Heart left ventricle (tissue), 16 donors: ENCODE results near the gene CDKL2. TPM values are rescaled to one million over a fixed set of nuclear protein-coding genes. Genes with fewer than 3 reads are reported as not detected.

Experiments used
- ATAC-seq, 4 donors: fragments of 200-7000 bp; cut with Tn5 transposase; one replicate each; pipeline ENCODE4 v1.9.1; 2020 to 2022; ENCODE audit warnings: moderate library complexity in 4 of 4, mild to moderate bottlenecking in 3 of 4, moderate number of reproducible peaks in 1 of 4
- DNase-seq, 5 donors: peaks; one replicate each; pipeline ENCODE4 v3.0.0-alpha.2; 2020
- H3K27ac ChIP-seq, 12 donors: fragments of 200-600 bp; sonication (generic) in 4 of 12; one replicate each; pipeline versions ENCODE4 v1.5.0 to v1.8.0; 2016 to 2022; ENCODE audit warnings: mild to moderate bottlenecking in 2 of 12
- H3K27me3 ChIP-seq, 9 donors: fragments of 200-600 bp; sonication (generic) in 2 of 9; one replicate each; pipeline versions ENCODE4 v1.5.1 to v1.8.0; 2016 to 2022; ENCODE audit warnings: mild to moderate bottlenecking in 3 of 9
- H3K36me3 ChIP-seq, 9 donors: fragments of 200-600 bp; sonication (generic) in 2 of 9; one replicate each; pipeline versions ENCODE4 v1.5.0 to v1.8.0; 2018 to 2022; ENCODE audit warnings: mild to moderate bottlenecking in 2 of 9
- H3K4me1 ChIP-seq, 12 donors: fragments of 200-600 bp; sonication (generic) in 4 of 12; one replicate each; pipeline versions ENCODE4 v1.5.0 to v1.8.0; 2016 to 2022; ENCODE audit warnings: mild to moderate bottlenecking in 3 of 12
- H3K4me3 ChIP-seq, 12 donors: fragments of 200-600 bp; sonication (generic) in 4 of 12; one replicate each; pipeline versions ENCODE4 v1.5.0 to v1.8.0; 2017 to 2022; ENCODE audit warnings: mild to moderate bottlenecking in 9 of 12, moderate library complexity in 4 of 12
- H3K9me3 ChIP-seq, 12 donors: fragments of 200-600 bp; sonication (generic) in 4 of 12; one replicate each; pipeline versions ENCODE4 v1.5.0 to v1.8.0; 2016 to 2022; ENCODE audit warnings: mild to moderate bottlenecking in 1 of 12
- POLR2A ChIP-seq, 2 donors: fragments of 450-650 bp; IDR thresholded peaks; one replicate each; pipeline ENCODE4 v1.6.1; 2017; ENCODE audit warnings: antibody characterized with exemption in 2 of 2, mild to moderate bottlenecking in 2 of 2, moderate library complexity in 2 of 2
- WGBS, 4 donors: extraction: QIAGEN DNeasy Blood & Tissue Kit in 2 of 4; methylation state at CpG; one replicate each; pipeline versions ENCODE4 v1.1.5 to v1.1.7; 2013 to 2018; 5-methylcytosine and 5-hydroxymethylcytosine counted together
- intact Hi-C, 10 donors: fragments of 100-400 bp; cut with DNase I; formaldehyde crosslinking; loops; one replicate each; pipeline versions ENCODE4 v1.11.1 to v1.14.2; 2022
- polyA plus RNA-seq, 2 donors: library from polyadenylated mRNA; stranded (reverse); fragments of 200-250 nt; gene quantifications; one replicate each; pipeline ENCODE4 v1.2.3, GENCODE V29; 2013
- total RNA-seq, 9 donors: library from RNA; depleted of rRNA in 2 of 9; stranded (reverse); fragments of >200 nt in 2 of 9; fragmentation: NEBNext Ultra II Directional in 3 of 9; extraction: Animal tissue kit (Norgen Biotek cat#: 25700) in 3 of 9; gene quantifications; one replicate each; pipeline versions ENCODE4 v1.1.0 to v1.2.4, GENCODE V29; 2016 to 2023
- TF ChIP-seq, protein P1 (sequence below), 12 donors: fragments of 200-600 bp; sonication (generic) in 4 of 12; IDR thresholded peaks; one replicate each; pipeline versions ENCODE4 v1.5.0 to v1.8.0; 2018 to 2022; ENCODE audit warnings: antibody characterized with exemption in 12 of 12, mild to moderate bottlenecking in 5 of 12
- donor health status: ischemic (EF 13 %, LVEDD 7.1; RV severe dilation, severe dysfunction).
- donor health status: healthy with polysubstance abuse.
- donor health status: DM: no; HTN: yes; CAD: no.
- donor health status: DM: no; HTN: no; CAD: no.
- donor health status: ischemic (EF 25% LVEDD 6.9; RV normal size, moderate dysfunction).
- donor health status: ischemic (EF 25% LVEDD 5.7; RV mildly dilated, moderate dysfunction).
- donor health status: healthy.
- donor health status: DM: yes; HTN: yes; CAD: no.
- donor health status: ischemic (EF 35%, LVEDD 5.7; RV mildly dilated, moderate dysfunction).
- donor health status: nonischemic (EF 11% LVEDD 7.7; RV severe dilation, severe dysfunction).
- donor health status: DM: yes; HTN: yes; CAD: no.
- donor health status: PGD.
- donor health status: ischemic (EF 29% LVEDD 5.4; RV normal size, mild dysfunction).
- donor health status: nonischemic (EF 23%, LVEDD 6.1; RV moderate dilation, normal function).

The CDKL2 gene
- total and polyA plus RNA-seq, 11 donors = 0.04 to 1.1 (median 0.68) TPM; not detected in 5

GRCh38 chr4:75633846-75634245 is 3.5 kb upstream of the CDKL2 start:
- WGBS, 4 donors = 74 to 86% (median 76%) methylated on average over 2 of the region's 2 CpGs
- Histone ChIP-seq H3K27me3 (peaks cover 0 to 3% (median 0%) of the 10 kb centered on the region in 9 donors), H3K36me3 (no peaks in the 10 kb centered on the region), H3K9me3 (no peaks in the 10 kb centered on the region), H3K27ac (no peak overlapping the region), H3K4me3 (no peak overlapping the region), H3K4me1 (peaks cover 0 to 11% (median 1%) of the 10 kb centered on the region in 12 donors)
- intact Hi-C loops = no loop called here
- no peak for ATAC-seq
- TF ChIP-seq, protein P1, sequence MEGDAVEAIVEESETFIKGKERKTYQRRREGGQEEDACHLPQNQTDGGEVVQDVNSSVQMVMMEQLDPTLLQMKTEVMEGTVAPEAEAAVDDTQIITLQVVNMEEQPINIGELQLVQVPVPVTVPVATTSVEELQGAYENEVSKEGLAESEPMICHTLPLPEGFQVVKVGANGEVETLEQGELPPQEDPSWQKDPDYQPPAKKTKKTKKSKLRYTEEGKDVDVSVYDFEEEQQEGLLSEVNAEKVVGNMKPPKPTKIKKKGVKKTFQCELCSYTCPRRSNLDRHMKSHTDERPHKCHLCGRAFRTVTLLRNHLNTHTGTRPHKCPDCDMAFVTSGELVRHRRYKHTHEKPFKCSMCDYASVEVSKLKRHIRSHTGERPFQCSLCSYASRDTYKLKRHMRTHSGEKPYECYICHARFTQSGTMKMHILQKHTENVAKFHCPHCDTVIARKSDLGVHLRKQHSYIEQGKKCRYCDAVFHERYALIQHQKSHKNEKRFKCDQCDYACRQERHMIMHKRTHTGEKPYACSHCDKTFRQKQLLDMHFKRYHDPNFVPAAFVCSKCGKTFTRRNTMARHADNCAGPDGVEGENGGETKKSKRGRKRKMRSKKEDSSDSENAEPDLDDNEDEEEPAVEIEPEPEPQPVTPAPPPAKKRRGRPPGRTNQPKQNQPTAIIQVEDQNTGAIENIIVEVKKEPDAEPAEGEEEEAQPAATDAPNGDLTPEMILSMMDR (IDR thresholded peaks at IDR 0.05) = no peak
- TF ChIP-seq POLR2A (IDR thresholded peaks at IDR 0.05) = no peak
- no peak for DNase-seq

- DNase-seq (no peak), ATAC-seq (peak in 2 of 4 donors; percentile 18 to 32)
- Histone ChIP-seq H3K4me3 (peak overlapping the region; percentile 37 to 67 (median 58)), H3K27ac (peak overlapping the region in 1 of 12 donors; percentile 21), H3K9me3 (no peaks in the 10 kb centered on the region), H3K4me1 (peaks cover 0 to 11% (median 1%) of the 10 kb centered on the region in 12 donors), H3K36me3 (no peaks in the 10 kb centered on the region), H3K27me3 (peaks cover 0 to 3% (median 0%) of the 10 kb centered on the region in 9 donors)
- TF ChIP-seq, protein P1 (IDR thresholded peaks at IDR 0.05) = no peak
- TF ChIP-seq POLR2A (IDR thresholded peaks at IDR 0.05) = no peak
- intact Hi-C loops = no loop called here
- WGBS, 4 donors = 48 to 62% (median 53%) methylated on average over 9 of the region's 9 CpGs
These were observed 605 bp upstream of the CDKL2 start for GRCh38 chr4:75630937-75631329.

DNA sequence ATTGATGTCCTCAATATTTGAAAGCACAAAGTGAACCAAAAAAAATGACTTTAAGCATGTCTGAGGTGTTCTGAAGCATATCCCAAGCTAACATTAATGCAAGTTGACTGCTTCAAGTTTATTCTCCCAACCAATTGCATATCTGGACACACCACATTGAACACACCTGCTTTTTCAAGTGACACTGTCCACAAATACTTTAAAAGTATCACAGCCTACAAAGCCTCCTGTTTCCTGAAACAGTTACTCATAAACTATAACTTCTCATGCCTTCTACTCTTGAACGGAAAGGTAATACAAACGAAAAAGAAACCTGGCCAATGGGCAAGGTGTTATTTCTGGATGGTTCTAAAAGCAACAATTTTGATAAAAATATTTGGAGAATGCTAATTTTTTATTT is 1.1 kb downstream of the CDKL2 start:
- DNase-seq = no peak
- no peaks in the 10 kb centered on the region for H3K9me3 ChIP-seq
- no peak for ATAC-seq
- peaks cover 0 to 11% (median 1%) of the 10 kb centered on the region in 12 donors for H3K4me1 ChIP-seq
- TF ChIP-seq, protein P1 (IDR thresholded peaks at IDR 0.05) = no peak
- no peak for TF ChIP-seq POLR2A (IDR thresholded peaks at IDR 0.05)
- H3K27me3 ChIP-seq = peaks cover 0 to 3% (median 0%) of the 10 kb centered on the region in 9 donors
- WGBS, 4 donors = 79 to 93% (median 91%) methylated on average over 2 of the region's 2 CpGs
- H3K4me3 ChIP-seq = no peak overlapping the region
- intact Hi-C loops = no loop called here
- no peaks in the 10 kb centered on the region for H3K36me3 ChIP-seq
- H3K27ac ChIP-seq = no peak overlapping the region

DNA sequence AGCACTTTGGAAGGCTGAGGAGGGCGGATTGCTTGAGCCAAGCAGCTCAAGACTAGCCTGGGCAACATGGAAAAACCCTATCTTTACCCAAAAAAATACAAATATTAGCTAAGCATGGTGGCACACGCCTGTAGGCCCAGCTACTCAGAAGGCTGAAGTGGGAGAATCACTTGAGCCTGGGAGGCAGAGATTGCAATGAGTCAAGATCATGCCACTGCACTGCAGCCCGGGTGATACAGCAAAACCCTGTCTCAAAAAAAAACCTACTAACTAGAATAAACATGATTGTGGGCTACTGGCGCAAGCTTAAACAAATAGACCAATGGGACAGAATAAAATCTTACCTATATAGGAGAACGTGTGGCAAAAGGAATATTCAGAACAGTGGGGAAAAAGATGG is 7.3 kb downstream of the CDKL2 start:
- ATAC-seq (no peak), DNase-seq (no peak)
- WGBS, 4 donors = 85 to 93% (median 88%) methylated on average over 5 of the region's 5 CpGs
- H3K27ac ChIP-seq = no peak overlapping the region
- TF ChIP-seq POLR2A (IDR thresholded peaks at IDR 0.05) = no peak
- TF ChIP-seq, protein P1 (IDR thresholded peaks at IDR 0.05) = no peak
- no peaks in the 10 kb centered on the region for H3K27me3 ChIP-seq
- H3K36me3 ChIP-seq = no peaks in the 10 kb centered on the region
- no peak overlapping the region for H3K4me3 ChIP-seq
- intact Hi-C loops = no loop called here
- H3K4me1 ChIP-seq = no peaks in the 10 kb centered on the region
- peaks cover 0 to 4% (median 0%) of the 10 kb centered on the region in 12 donors for H3K9me3 ChIP-seq
